Placental pericyte (primary cell): ENCODE measurements around the gene KCNH1. TPM values are rescaled to one million over a fixed set of nuclear protein-coding genes. Genes with fewer than 3 reads are reported as not detected.

Source experiments
- total RNA-seq: library from RNA; depleted of rRNA; stranded (reverse); fragments of >200 nt; gene quantifications from 2 replicates; pipeline ENCODE4 v1.2.3, GENCODE V29; 2012

Gene KCNH1
- total RNA-seq = 1.1 and 4.2 TPM in 2 replicates

GRCh38 chr1:211133836-211134669, at the start of gene KCNH1:
Gene KCNH1 (minus strand): TSS chr1:211134148. CDS start chr1:211133945, 203 bp downstream.

Other genes with a start within 250 kb of the KCNH1 start
- gene RCOR3, start 125.2 kb upstream of the KCNH1 start, total RNA-seq = 21.4 and 23.5 TPM in 2 replicates
- gene TRAF5, start 192.7 kb upstream of the KCNH1 start, total RNA-seq = 9.0 and 13.3 TPM in 2 replicates